GM12873 (cell line): ENCODE measurements around the gene UBA5.

Experiments used
- TF ChIP-seq, protein P1 (sequence below): IDR thresholded peaks from 2 replicates; pipeline ENCODE4 v1.5.1; 2012; ENCODE audit warnings: low read depth, mild to moderate bottlenecking, moderate library complexity, low read length, control low read depth; ENCODE audit not compliant: insufficient read depth; ENCODE audit errors: missing control alignments

UBA5 gene

GRCh38 chr3:132694991-132695390 is 34.9 kb downstream of the UBA5 start:
- TF ChIP-seq, protein P1, sequence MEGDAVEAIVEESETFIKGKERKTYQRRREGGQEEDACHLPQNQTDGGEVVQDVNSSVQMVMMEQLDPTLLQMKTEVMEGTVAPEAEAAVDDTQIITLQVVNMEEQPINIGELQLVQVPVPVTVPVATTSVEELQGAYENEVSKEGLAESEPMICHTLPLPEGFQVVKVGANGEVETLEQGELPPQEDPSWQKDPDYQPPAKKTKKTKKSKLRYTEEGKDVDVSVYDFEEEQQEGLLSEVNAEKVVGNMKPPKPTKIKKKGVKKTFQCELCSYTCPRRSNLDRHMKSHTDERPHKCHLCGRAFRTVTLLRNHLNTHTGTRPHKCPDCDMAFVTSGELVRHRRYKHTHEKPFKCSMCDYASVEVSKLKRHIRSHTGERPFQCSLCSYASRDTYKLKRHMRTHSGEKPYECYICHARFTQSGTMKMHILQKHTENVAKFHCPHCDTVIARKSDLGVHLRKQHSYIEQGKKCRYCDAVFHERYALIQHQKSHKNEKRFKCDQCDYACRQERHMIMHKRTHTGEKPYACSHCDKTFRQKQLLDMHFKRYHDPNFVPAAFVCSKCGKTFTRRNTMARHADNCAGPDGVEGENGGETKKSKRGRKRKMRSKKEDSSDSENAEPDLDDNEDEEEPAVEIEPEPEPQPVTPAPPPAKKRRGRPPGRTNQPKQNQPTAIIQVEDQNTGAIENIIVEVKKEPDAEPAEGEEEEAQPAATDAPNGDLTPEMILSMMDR = no peak

GRCh38 chr3:132695422-132695821 is 35.3 kb downstream of the UBA5 start:
- TF ChIP-seq, protein P1 = no peak

DNA sequence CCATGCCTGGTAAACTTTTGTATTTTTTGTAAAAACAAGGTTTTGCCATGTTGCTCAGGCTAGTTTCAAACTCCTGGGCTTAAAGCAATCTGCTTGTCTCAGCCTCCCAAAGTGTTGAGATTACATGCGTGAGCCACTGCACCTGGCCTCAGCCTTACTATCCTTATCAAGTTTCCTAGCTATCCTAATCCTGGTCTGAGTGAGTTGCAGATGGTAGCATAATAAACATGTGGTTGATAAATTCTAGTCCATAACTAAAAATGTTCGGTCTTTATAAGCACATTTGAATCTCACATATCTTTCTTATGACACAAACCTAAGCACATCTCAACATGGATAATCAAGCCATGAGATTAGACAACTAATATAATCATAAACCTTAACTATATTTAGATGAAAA is 43.6 kb downstream of the UBA5 start:
- TF ChIP-seq, protein P1 = no peak

GRCh38 chr3:132709761-132710160 is 49.6 kb downstream of the UBA5 start:
- TF ChIP-seq, protein P1 = no peak

DNA sequence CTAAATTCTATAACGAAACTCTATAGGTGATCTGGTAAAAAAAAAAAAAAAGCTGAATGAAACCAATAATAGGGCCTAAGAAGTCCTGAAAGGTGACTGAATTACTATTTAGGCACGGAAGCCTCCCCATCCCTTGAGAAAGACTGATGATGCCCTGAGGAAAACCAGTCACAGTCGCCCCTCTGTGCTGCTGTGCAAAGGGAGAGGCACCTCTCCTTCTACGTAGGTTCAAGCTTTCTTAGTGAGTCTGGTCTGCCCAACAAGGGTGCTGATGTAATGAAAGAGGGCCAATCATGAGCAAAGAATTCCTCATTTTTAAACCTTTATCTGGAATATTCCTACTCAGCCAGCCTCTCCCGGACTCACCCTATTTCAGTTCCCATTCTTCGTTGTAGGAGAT is 50.2 kb downstream of the UBA5 start:
- TF ChIP-seq, protein P1 = no peak

DNA sequence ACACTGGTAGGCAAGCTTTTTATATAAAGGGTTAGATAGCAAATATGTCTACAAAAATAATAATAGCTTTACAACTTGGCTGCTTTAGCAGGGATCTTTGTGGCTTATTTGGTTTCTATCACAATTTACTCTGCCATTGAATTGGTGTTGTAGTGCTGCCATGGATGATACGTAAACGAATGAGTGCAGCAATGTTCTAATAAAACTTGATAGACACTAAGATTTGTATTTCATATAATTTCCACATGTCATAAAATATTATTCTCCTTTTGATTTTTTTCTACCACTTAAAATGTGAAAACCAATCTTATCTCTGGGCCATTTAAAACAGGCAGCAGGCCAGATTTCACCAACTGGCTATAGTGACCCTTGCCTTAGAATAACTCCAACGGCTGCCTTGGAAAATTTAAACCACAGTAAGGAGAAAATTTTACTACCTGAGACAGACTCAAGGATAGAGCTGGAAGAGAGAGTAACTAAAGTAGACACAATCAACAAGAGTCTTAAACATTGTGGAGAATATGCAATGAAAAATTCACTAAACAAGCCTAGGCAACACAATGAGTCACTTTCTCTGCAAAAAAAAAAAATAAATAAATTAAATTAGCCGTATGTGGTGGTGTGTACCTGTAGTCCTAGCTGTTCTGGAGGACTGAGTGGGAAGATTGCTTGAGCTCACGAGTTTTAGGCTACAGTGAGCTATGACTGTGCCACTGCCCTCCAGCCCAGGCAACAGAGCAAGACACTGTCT is 54.0 kb downstream of the UBA5 start:
- TF ChIP-seq, protein P1 = no peak

DNA sequence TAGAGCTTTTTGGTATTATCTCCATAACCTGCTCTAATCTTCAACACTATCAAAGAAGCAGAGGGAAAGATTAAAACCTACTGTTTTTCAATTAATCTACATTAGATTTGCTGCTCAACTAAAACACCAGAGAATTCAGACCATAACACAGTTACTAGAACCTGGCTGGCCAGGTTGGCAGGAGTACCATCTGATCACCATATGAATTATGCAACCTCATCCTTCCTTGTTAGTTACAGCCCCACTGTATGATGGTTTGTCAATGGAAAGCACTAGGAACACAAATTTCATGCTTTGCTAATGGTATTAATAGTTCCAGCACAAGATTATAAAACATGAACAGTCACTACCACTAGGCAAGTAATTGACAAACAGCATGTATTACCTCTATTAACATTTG is 56.2 kb downstream of the UBA5 start:
- TF ChIP-seq, protein P1 = no peak
